HG03575 (cell line): ENCODE data around the gene ASB6.

ENCODE experiments used
- ATAC-seq: cut with Tn5 transposase; IDR thresholded peaks from one replicate; pipeline ENCODE4 v1.9.1; 2021; ENCODE audit not compliant: unreplicated experiment, insufficient number of reproducible peaks, low FRiP score; ENCODE audit errors: extremely low read depth

Gene ASB6

GRCh38 chr9:129631674-129632129 is 10.2 kb downstream of the ASB6 start:
- no peak for ATAC-seq

GRCh38 chr9:129630967-129631673 is 10.8 kb downstream of the ASB6 start:
- ATAC-seq = no peak

- no peak for ATAC-seq
These were observed 12.6 kb downstream of the ASB6 start for GRCh38 chr9:129629251-129629820.

- no peak for ATAC-seq
These were observed 13.2 kb downstream of the ASB6 start for GRCh38 chr9:129628709-129629108.

GRCh38 chr9:129627556-129628440 is 14.2 kb downstream of the ASB6 start:
- ATAC-seq = no peak

GRCh38 chr9:129626625-129627284 is 15.2 kb downstream of the ASB6 start:
- no peak for ATAC-seq

- ATAC-seq = no peak
These were observed 15.8 kb downstream of the ASB6 start, which contains the start of gene NTMT1 for GRCh38 chr9:129626079-129626624. TSS of gene NTMT1 (plus strand) at chr9:129626163. CDS start at chr9:129632704, 6,541 bp downstream.

GRCh38 chr9:129624947-129625346 is 17.0 kb downstream of the ASB6 start:
- ATAC-seq = no peak

- ATAC-seq = no peak
These were observed 17.7 kb downstream of the ASB6 start for GRCh38 chr9:129624168-129624759.

- no peak for ATAC-seq
These were observed 18.6 kb downstream of the ASB6 start for GRCh38 chr9:129623331-129623730.

GRCh38 chr9:129620669-129621295 is 21.2 kb downstream of the ASB6 start, which contains the start of gene C9orf50:
TSS of gene C9orf50 (minus strand) at chr9:129621101. CDS start at chr9:129620574, 527 bp downstream.
- ATAC-seq = no peak

GRCh38 chr9:129619787-129620668 is 21.9 kb downstream of the ASB6 start:
- no peak for ATAC-seq

GRCh38 chr9:129617167-129617566 is 24.8 kb downstream of the ASB6 start:
- ATAC-seq = no peak

GRCh38 chr9:129615407-129616285 is 26.3 kb downstream of the ASB6 start:
- ATAC-seq = no peak

- ATAC-seq = no peak
These were observed 27.0 kb downstream of the ASB6 start for GRCh38 chr9:129614932-129615331.

- ATAC-seq = no peak
These were observed 28.3 kb downstream of the ASB6 start for GRCh38 chr9:129613520-129614175.
